Hematopoietic multipotent progenitor cell (in vitro differentiated cells): ENCODE results near the gene LRRC7. TPM values are rescaled to one million over a fixed set of nuclear protein-coding genes. Genes with fewer than 3 reads are reported as not detected.
A peak's percentile ranks its signal among the peaks of the same experiment; 100 is the strongest.
"Not testable (repeated sequence)": the region's sequence is repeated elsewhere in the genome, so short reads cannot be mapped to it uniquely, and the experiment has no call there.

Experiments used
- DNase-seq, 3 donors: peaks; one replicate each; pipeline ENCODE4 v3.0.0-alpha.2; 2011 to 2015; ENCODE audit warnings: low read depth in 2 of 3, low spot score in 2 of 3
- total RNA-seq: library from RNA; depleted of rRNA; stranded (reverse); fragments of >200 nt; gene quantifications from one replicate; pipeline ENCODE4 v1.2.3, GENCODE V29; 2012

Gene LRRC7
- total RNA-seq, 1 donor, result under 0.01 TPM

GRCh38 chr1:69861641-69862040, 293.9 kb downstream of the LRRC7 start:
- DNase-seq, result no peak

GRCh38 chr1:69862906-69863305, 295.2 kb downstream of the LRRC7 start:
- no peak for DNase-seq

GRCh38 chr1:69863704-69864103, 296.0 kb downstream of the LRRC7 start:
- DNase-seq, result no peak

GRCh38 chr1:69871412-69871811, 303.7 kb downstream of the LRRC7 start:
- no peak for DNase-seq

- no peak for DNase-seq
Measured at GRCh38 chr1:69878338-69878737, 310.6 kb downstream of the LRRC7 start.

GRCh38 chr1:69888016-69888415, 320.3 kb downstream of the LRRC7 start:
- DNase-seq, result not testable (repeated sequence)

- no peak for DNase-seq
Measured at GRCh38 chr1:69888657-69889056, 320.9 kb downstream of the LRRC7 start.

- no peak for DNase-seq
Measured at GRCh38 chr1:69898403-69898947, 330.8 kb downstream of the LRRC7 start.

- DNase-seq, result peak in 1 of 3 donors; percentile 4
Measured at GRCh38 chr1:69911301-69911801, 343.6 kb downstream of the LRRC7 start.

GRCh38 chr1:69913977-69914376, 346.3 kb downstream of the LRRC7 start:
- DNase-seq, result no peak

GRCh38 chr1:69914976-69915765, 347.4 kb downstream of the LRRC7 start:
- no peak for DNase-seq

GRCh38 chr1:69919129-69919921, 351.6 kb downstream of the LRRC7 start:
- DNase-seq, result no peak

GRCh38 chr1:69919922-69920273, 352.2 kb downstream of the LRRC7 start:
- DNase-seq, result no peak

GRCh38 chr1:69920426-69920825, 352.7 kb downstream of the LRRC7 start:
- DNase-seq, result no peak

- no peak for DNase-seq
Measured at GRCh38 chr1:69921486-69921885, 353.8 kb downstream of the LRRC7 start.

GRCh38 chr1:69928234-69928633, 360.5 kb downstream of the LRRC7 start:
- not testable (repeated sequence) for DNase-seq

- no peak for DNase-seq
Measured at GRCh38 chr1:69929308-69930057, 361.8 kb downstream of the LRRC7 start.

- no peak for DNase-seq
Measured at GRCh38 chr1:69930396-69930795, 362.7 kb downstream of the LRRC7 start.

- no peak for DNase-seq
Measured at GRCh38 chr1:69932760-69933159, 365.0 kb downstream of the LRRC7 start.

- no peak for DNase-seq
Measured at GRCh38 chr1:69940231-69940630, 372.5 kb downstream of the LRRC7 start.

- DNase-seq, result no peak
Measured at GRCh38 chr1:69940816-69941215, 373.1 kb downstream of the LRRC7 start.
